Testis (tissue), 2 donors: ENCODE data around the gene ZNF281.

Experiments used
- CTCF ChIP-seq, 3 experiments: fragments of 450-650 bp in 2 of 3; fragments of 200-600 bp in 1 of 3; sonication (generic) in 1 of 3; IDR thresholded peaks; one replicate each; pipeline ENCODE4 v1.5.1; 2016 to 2019; ENCODE audit warnings: antibody characterized with exemption in 3 of 3, mild to moderate bottlenecking in 2 of 3, moderate library complexity in 1 of 3
- POLR2A ChIP-seq: fragments of 450-650 bp; IDR thresholded peaks from one replicate; pipeline ENCODE4 v1.6.1; 2017; ENCODE audit warnings: antibody characterized with exemption, mild to moderate bottlenecking, moderate library complexity

- TF ChIP-seq POLR2A (no peak), CTCF (IDR thresholded peaks at IDR 0.05) (no peak)
Measured at GRCh38 chr1:200388791-200389190, 21.0 kb downstream of the ZNF281 start.
